ENCODE data around the gene PORCN. TPM values are rescaled to one million over a fixed set of nuclear protein-coding genes. Genes with fewer than 3 reads are reported as not detected.
"Not testable (repeated sequence)": the region's sequence is repeated elsewhere in the genome, so short reads cannot be mapped to it uniquely, and the experiment has no call there.

Gene PORCN
- total RNA-seq, 2 donors from 2014 or later = 11.1 to 19.1 TPM

- intact Hi-C loops (cut with DNase I) = no loop called here
- DNase-seq (no peak), ATAC-seq (no peak)
Measured at GRCh38 chrX:48530736-48531135, 21.9 kb downstream of the PORCN start.

- peak; percentile 70 to 92 for ATAC-seq
- no peak for DNase-seq
- intact Hi-C loops (cut with DNase I) = no loop called here
Measured at GRCh38 chrX:48531358-48531959, 22.7 kb downstream of the PORCN start.

GRCh38 chrX:48532161-48532560 is 23.4 kb downstream of the PORCN start:
- ATAC-seq = peak in 1 of 2 donors; percentile 46
- intact Hi-C loops (cut with DNase I) = no loop called here
- no peak for DNase-seq

GRCh38 chrX:48533165-48533564 is 24.4 kb downstream of the PORCN start:
- no peak for DNase-seq
- intact Hi-C loops (cut with DNase I) = no loop called here
- ATAC-seq = no peak

GRCh38 chrX:48538641-48539344 is 30.0 kb downstream of the PORCN start:
- intact Hi-C loops (cut with DNase I) = no loop called here
- ATAC-seq = no peak
- DNase-seq = no peak

- intact Hi-C loops (cut with DNase I) = no loop called here
- ATAC-seq (peak; percentile 94 to 95), DNase-seq (peak; percentile 98)
Measured at GRCh38 chrX:48539345-48540027, 30.7 kb downstream of the PORCN start, which contains the start of gene TBC1D25. TBC1D25 (plus strand) TSS chrX:48539714; CDS start chrX:48539798, 84 bp downstream.

- DNase-seq (peak; percentile 42), ATAC-seq (peak; percentile 69 to 84)
- intact Hi-C loops (cut with DNase I) = no loop called here
Measured at GRCh38 chrX:48540028-48540375, 31.2 kb downstream of the PORCN start.

- intact Hi-C loops (cut with DNase I) = no loop called here
- no peak for ATAC-seq
- no peak for DNase-seq
Measured at GRCh38 chrX:48540480-48540879, 31.7 kb downstream of the PORCN start.

GRCh38 chrX:48541140-48541814 is 32.5 kb downstream of the PORCN start:
- DNase-seq (no peak), ATAC-seq (no peak)
- intact Hi-C loops (cut with DNase I) = no loop called here

- intact Hi-C loops (cut with DNase I) = no loop called here
- DNase-seq (no peak), ATAC-seq (no peak)
Measured at GRCh38 chrX:48548871-48549270, 40.1 kb downstream of the PORCN start.

GRCh38 chrX:48555731-48556325 is 47.0 kb downstream of the PORCN start:
- ATAC-seq; intact Hi-C loops (cut with DNase I); DNase-seq: not testable (repeated sequence)

GRCh38 chrX:48558271-48558670 is 49.5 kb downstream of the PORCN start:
- intact Hi-C loops (cut with DNase I) = no loop called here
- peak in 1 of 2 donors; percentile 94 for ATAC-seq
- no peak for DNase-seq

- intact Hi-C loops (cut with DNase I) = no loop called here
- no peak for ATAC-seq
Measured at GRCh38 chrX:48559636-48560035, 50.8 kb downstream of the PORCN start.

GRCh38 chrX:48560056-48560455 is 51.3 kb downstream of the PORCN start:
- no peak for ATAC-seq
- no peak for DNase-seq
- intact Hi-C loops (cut with DNase I) = no loop called here

More at GRCh38 chrX:48559636-48560035, 50.8 kb downstream of the PORCN start:
- no peak for DNase-seq

- no peak for ATAC-seq
Measured at GRCh38 chrX:48560681-48561080, 51.9 kb downstream of the PORCN start.

GRCh38 chrX:48569958-48570357 is 61.2 kb downstream of the PORCN start:
- intact Hi-C loops (cut with DNase I) = no loop called here
- ATAC-seq (no peak), DNase-seq (no peak)

More at GRCh38 chrX:48560681-48561080, 51.9 kb downstream of the PORCN start:
- DNase-seq = no peak
- intact Hi-C loops (cut with DNase I) = no loop called here
